Smooth muscle cell (in vitro differentiated cells): Measurements from ENCODE around the gene MEIS2. TPM values are rescaled to one million over a fixed set of nuclear protein-coding genes. Genes with fewer than 3 reads are reported as not detected.

ENCODE experiments used
- DNase-seq: peaks from one replicate; lab custom pipeline; 2025; ENCODE audit not compliant: unreplicated experiment; lab: John Stamatoyannopoulos, UW
- H2AFZ ChIP-seq: fragments of 200-600 bp; sonication (generic); 2 replicates; pipeline ENCODE4 v1.6.0; 2016; ENCODE audit warnings: antibody characterized with exemption, low read depth, mild to moderate bottlenecking
- H3F3A ChIP-seq: fragments of 200-600 bp; sonication (generic); 2 replicates; pipeline ENCODE4 v1.6.0; 2017; ENCODE audit warnings: antibody characterized with exemption, low read depth
- H3K27ac ChIP-seq: fragments of 200-600 bp; sonication (generic); 2 replicates; pipeline ENCODE4 v1.5.1; 2016; ENCODE audit warnings: low read depth, mild to moderate bottlenecking
- H3K27me3 ChIP-seq: fragments of 200-600 bp; sonication (generic); 2 replicates; pipeline ENCODE4 v1.6.1; 2016; ENCODE audit warnings: low read depth, mild to moderate bottlenecking
- H3K36me3 ChIP-seq: fragments of 200-600 bp; sonication (generic); 2 replicates; pipeline ENCODE4 v1.5.1; 2016; ENCODE audit warnings: low read depth
- H3K4me1 ChIP-seq: fragments of 200-600 bp; sonication (generic); 2 replicates; pipeline ENCODE4 v1.5.1; 2016; ENCODE audit warnings: low read depth
- H3K4me2 ChIP-seq: fragments of 200-600 bp; sonication (generic); 2 replicates; pipeline ENCODE4 v1.6.0; 2016; ENCODE audit warnings: mild to moderate bottlenecking
- H3K4me3 ChIP-seq: fragments of 200-600 bp; sonication (generic); 2 replicates; pipeline ENCODE4 v1.5.1; 2016; ENCODE audit warnings: mild to moderate bottlenecking
- H3K79me2 ChIP-seq: fragments of 200-600 bp; sonication (generic); 2 replicates; pipeline ENCODE4 v1.6.0; 2016; ENCODE audit warnings: low read depth, mild to moderate bottlenecking
- H3K9ac ChIP-seq: fragments of 200-600 bp; sonication (generic); 2 replicates; pipeline ENCODE4 v1.6.0; 2016; ENCODE audit warnings: low read depth
- H3K9me3 ChIP-seq: fragments of 200-600 bp; sonication (generic); replicated peaks from 2 replicates; pipeline ENCODE4 v1.5.1; 2016; ENCODE audit warnings: low read depth
- H4K20me1 ChIP-seq: fragments of 200-600 bp; sonication (generic); 2 replicates; pipeline ENCODE4 v1.6.0; 2016; ENCODE audit warnings: low read depth
- WGBS: methylation state at CpG from one replicate; pipeline ENCODE4 v1.1.7; 2016; ENCODE audit warnings: low lambda C conversion rate; 5-methylcytosine and 5-hydroxymethylcytosine counted together
- polyA plus RNA-seq: library from polyadenylated mRNA; unstranded; fragments of >200 nt; fragmentation: Nextera tagmentation; extraction: Ambion mirVana; gene quantifications from 2 replicates; pipeline ENCODE4 v1.2.1, GENCODE V29; 2016
- total RNA-seq: library from RNA; depleted of rRNA; stranded (reverse); fragments of >200 nt; gene quantifications from 2 replicates; pipeline ENCODE4 v1.2.3, GENCODE V29; 2014
- TF ChIP-seq, protein P1 (sequence below): fragments of 200-600 bp; sonication (generic); IDR thresholded peaks from 2 replicates; pipeline ENCODE4 v1.5.1; 2017; ENCODE audit warnings: borderline replicate concordance, mild to moderate bottlenecking, antibody characterized with exemption; ENCODE audit not compliant: insufficient read depth, poor library complexity, severe bottlenecking

Gene MEIS2
- total and polyA plus RNA-seq, 2 experiments from 2014 or later, result 13.0 to 33.4 TPM

DNA sequence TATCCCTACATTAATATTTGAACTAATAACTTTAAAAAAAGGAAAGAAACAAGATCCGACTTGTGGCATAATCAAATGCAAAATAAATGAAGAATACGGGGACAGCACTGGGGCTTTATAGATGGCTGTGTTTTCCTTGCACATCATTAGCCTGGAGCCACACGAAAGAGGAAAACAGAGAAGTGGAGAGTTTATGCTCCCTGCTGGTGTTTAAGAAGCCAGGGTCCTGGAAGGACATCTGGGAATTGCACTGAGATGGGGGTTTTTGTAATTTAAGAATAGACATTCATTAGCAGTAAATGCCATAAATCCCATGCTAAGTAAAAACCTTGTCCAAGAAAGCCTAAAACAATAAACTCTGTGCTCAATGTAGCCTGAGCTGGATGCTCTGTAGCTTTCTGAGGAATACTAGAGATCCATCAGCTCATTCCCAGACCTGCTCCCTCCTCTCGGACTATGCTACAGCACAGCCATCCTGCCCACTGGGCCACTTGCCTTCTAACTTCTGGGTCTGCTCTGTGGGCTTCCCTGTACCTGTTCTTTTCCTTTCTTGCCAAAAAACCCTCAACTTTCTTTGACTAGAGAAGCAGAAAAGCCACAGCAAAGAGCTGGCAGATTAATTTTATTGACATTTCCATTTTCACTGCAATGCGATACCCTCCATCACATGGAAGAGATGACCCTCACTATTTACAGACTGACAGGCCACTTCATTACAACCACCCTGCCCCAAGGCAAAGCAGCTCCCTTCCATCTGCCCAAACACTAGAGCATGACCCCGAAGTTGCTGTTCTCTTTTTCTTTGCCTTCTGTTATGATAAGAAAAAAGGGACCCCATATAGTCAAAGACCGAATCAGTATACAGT, 62.3 kb downstream of the MEIS2 start:
- Histone ChIP-seq H3K79me2 (no peaks in the 10 kb centered on the region), H2AFZ (no peak overlapping the region), H4K20me1 (peaks cover 18% of the 10 kb centered on the region), H3K27me3 (no peaks in the 10 kb centered on the region), H3K9me3 (no peaks in the 10 kb centered on the region), H3K4me1 (peaks cover 34% of the 10 kb centered on the region), H3K36me3 (peaks cover 10% of the 10 kb centered on the region), H3K4me3 (no peak overlapping the region), H3K9ac (no peak overlapping the region), H3K4me2 (no peak overlapping the region), H3K27ac (no peak overlapping the region), H3F3A (no peaks in the 10 kb centered on the region)
- DNase-seq, result no peak
- 91% methylated on average over 7 of the region's 7 CpGs for WGBS
- TF ChIP-seq, protein P1, sequence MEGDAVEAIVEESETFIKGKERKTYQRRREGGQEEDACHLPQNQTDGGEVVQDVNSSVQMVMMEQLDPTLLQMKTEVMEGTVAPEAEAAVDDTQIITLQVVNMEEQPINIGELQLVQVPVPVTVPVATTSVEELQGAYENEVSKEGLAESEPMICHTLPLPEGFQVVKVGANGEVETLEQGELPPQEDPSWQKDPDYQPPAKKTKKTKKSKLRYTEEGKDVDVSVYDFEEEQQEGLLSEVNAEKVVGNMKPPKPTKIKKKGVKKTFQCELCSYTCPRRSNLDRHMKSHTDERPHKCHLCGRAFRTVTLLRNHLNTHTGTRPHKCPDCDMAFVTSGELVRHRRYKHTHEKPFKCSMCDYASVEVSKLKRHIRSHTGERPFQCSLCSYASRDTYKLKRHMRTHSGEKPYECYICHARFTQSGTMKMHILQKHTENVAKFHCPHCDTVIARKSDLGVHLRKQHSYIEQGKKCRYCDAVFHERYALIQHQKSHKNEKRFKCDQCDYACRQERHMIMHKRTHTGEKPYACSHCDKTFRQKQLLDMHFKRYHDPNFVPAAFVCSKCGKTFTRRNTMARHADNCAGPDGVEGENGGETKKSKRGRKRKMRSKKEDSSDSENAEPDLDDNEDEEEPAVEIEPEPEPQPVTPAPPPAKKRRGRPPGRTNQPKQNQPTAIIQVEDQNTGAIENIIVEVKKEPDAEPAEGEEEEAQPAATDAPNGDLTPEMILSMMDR, result no peak

DNA sequence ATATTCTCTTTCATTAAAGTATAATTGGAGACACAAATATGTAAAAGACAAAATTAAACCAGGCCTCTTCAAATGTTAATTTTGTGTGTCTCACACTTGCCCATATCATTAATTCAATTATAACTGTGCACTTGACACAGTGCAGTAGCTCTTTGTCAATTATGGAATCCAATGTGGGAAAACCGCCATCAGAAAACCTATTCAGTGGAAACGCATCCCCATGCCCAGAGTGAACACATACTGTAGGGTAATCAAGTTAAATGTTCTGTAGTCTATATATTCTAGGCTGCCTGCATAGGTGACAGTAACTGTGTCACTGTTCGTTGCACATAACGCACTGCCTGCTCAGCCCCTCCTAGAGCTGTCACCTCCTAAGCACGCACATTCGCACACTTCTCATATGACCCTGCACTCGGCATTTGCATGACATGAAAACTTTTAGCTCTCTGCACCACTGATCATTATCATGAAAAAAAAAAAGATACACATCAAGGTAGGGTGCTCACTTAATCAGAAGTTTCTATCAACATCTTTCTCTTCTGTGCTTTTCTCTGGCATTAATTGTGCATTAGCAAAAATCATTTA, 63.2 kb downstream of the MEIS2 start:
- no peak for DNase-seq
- H3K9me3 ChIP-seq, result no peaks in the 10 kb centered on the region
- peaks cover 18% of the 10 kb centered on the region for H4K20me1 ChIP-seq
- 95% methylated on average over 7 of the region's 7 CpGs for WGBS
- H3K36me3 ChIP-seq, result peaks cover 10% of the 10 kb centered on the region
- no peak overlapping the region for H3K4me3 ChIP-seq
- H3K4me2 ChIP-seq, result no peak overlapping the region
- no peak overlapping the region for H3K27ac ChIP-seq
- H2AFZ ChIP-seq, result no peak overlapping the region
- TF ChIP-seq, protein P1, result no peak
- H3K9ac ChIP-seq, result no peak overlapping the region
- H3K27me3 ChIP-seq, result no peaks in the 10 kb centered on the region
- no peaks in the 10 kb centered on the region for H3F3A ChIP-seq
- peaks cover 39% of the 10 kb centered on the region for H3K4me1 ChIP-seq
- no peaks in the 10 kb centered on the region for H3K79me2 ChIP-seq

DNA sequence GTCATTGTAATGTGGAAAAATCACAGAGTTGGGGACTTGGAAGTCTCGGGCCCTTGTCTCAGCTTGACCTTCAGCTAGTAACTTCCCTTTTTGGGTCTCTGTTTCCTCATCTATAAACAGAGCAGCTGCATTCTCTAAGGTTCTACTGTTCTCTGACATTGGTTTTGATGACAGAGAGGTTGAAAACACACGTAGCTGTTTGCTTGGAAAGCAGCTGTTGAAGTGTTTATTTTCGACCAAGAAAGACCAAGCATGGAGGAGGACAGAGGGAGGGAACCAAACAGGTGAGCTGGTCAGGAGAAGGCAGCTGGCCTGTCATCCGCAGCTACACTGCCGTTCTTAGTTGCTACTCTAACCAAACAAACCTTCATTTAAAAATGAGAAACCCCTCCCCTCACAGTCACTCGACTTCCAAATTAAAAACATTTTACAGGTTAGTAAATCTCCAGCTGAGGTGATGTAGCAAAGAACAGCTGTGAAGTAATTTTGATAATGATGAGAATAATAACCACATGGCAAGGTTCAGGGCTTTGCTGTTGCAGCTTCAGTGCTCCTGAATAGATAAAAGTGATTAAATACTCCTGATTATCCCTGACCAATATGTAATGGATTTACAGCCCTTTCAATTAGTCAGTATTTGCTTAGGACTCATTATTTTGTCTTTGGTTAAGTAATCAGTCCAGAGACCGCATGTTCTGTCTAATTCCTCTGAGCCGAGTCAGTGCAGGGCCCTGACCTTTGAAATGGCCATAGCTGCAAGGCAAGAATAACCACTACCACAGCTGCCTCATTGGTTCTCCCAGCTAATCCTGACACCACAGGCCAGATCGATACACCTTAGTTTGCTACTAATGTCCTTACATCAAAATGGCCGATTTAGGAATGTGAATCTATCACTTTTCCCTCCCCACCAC, 65.3 kb downstream of the MEIS2 start:
- Histone ChIP-seq H4K20me1 (peaks cover 18% of the 10 kb centered on the region), H3K9ac (no peak overlapping the region), H3K4me1 (peaks cover 39% of the 10 kb centered on the region), H3K9me3 (no peaks in the 10 kb centered on the region), H3K4me2 (no peak overlapping the region), H3K4me3 (no peak overlapping the region), H3K36me3 (peaks cover 10% of the 10 kb centered on the region), H3K79me2 (peaks cover 2% of the 10 kb centered on the region), H2AFZ (no peak overlapping the region), H3K27ac (no peak overlapping the region), H3K27me3 (no peaks in the 10 kb centered on the region), H3F3A (peaks cover 4% of the 10 kb centered on the region)
- TF ChIP-seq, protein P1, result no peak
- WGBS, result 75% methylated on average over 10 of the region's 10 CpGs
- DNase-seq, result no peak
